Stimulated activated CD4-positive, alpha-beta T cell treated with anti-CD3 and anti-CD28 coated beads, Interleukin-4, amount 100 ng/mL, for 24 hours (primary cell): ENCODE measurements around the gene CAPN11.
"Not testable (repeated sequence)": the region's sequence is repeated elsewhere in the genome, so short reads cannot be mapped to it uniquely, and the experiment has no call there.

Experiments
- DNase-seq: peaks from one replicate; pipeline ENCODE4 v3.0.0-alpha.2; 2020

CAPN11 gene

GRCh38 chr6:44157152-44157521 lies 1.5 kb upstream of the CAPN11 start:
- DNase-seq: no peak

- no peak for DNase-seq
Measured at GRCh38 chr6:44161997-44162338, 3.3 kb downstream of the CAPN11 start.

GRCh38 chr6:44162876-44163625 lies 4.4 kb downstream of the CAPN11 start:
- no peak for DNase-seq

- DNase-seq: no peak
Measured at GRCh38 chr6:44166116-44166515, 7.5 kb downstream of the CAPN11 start.

- DNase-seq: no peak
Measured at GRCh38 chr6:44166591-44167184, 8.1 kb downstream of the CAPN11 start.

- DNase-seq: no peak
Measured at GRCh38 chr6:44167567-44167966, 8.9 kb downstream of the CAPN11 start.

- DNase-seq: no peak
Measured at GRCh38 chr6:44169154-44169553, 10.5 kb downstream of the CAPN11 start.

- no peak for DNase-seq
Measured at GRCh38 chr6:44169886-44170570, 11.4 kb downstream of the CAPN11 start.

- DNase-seq: peak; percentile 48
Measured at GRCh38 chr6:44171899-44172546, 13.4 kb downstream of the CAPN11 start.

GRCh38 chr6:44172731-44173500 lies 14.3 kb downstream of the CAPN11 start:
- DNase-seq: peak; percentile 85

GRCh38 chr6:44176130-44176761 lies 17.6 kb downstream of the CAPN11 start:
- no peak for DNase-seq

- DNase-seq: no peak
Measured at GRCh38 chr6:44176762-44177509, 18.3 kb downstream of the CAPN11 start.

GRCh38 chr6:44177691-44178423 lies 19.2 kb downstream of the CAPN11 start:
- DNase-seq: no peak

- no peak for DNase-seq
Measured at GRCh38 chr6:44178424-44179071, 19.9 kb downstream of the CAPN11 start.

GRCh38 chr6:44179072-44179536 lies 20.5 kb downstream of the CAPN11 start:
- DNase-seq: no peak

GRCh38 chr6:44179648-44180047 lies 21.0 kb downstream of the CAPN11 start:
- no peak for DNase-seq

GRCh38 chr6:44180406-44180805 lies 21.8 kb downstream of the CAPN11 start:
- DNase-seq: no peak

- DNase-seq: no peak
Measured at GRCh38 chr6:44180886-44181285, 22.3 kb downstream of the CAPN11 start.

GRCh38 chr6:44181784-44182183 lies 23.2 kb downstream of the CAPN11 start:
- DNase-seq: not testable (repeated sequence)

- DNase-seq: no peak
Measured at GRCh38 chr6:44182911-44183390, 24.3 kb downstream of the CAPN11 start.
